Astrocyte (in vitro differentiated cells and primary cell): Measurements from ENCODE around the gene IFT80.

ENCODE experiments used
- CTCF ChIP-seq: IDR thresholded peaks from 2 replicates; pipeline ENCODE4 v1.5.1; 2011; ENCODE audit warnings: low read depth, mild to moderate bottlenecking, inconsistent platforms, low read length, moderate library complexity; ENCODE audit not compliant: insufficient read depth
- EZH2 ChIP-seq: IDR thresholded peaks from 2 replicates; pipeline ENCODE4 v1.6.1; 2012; ENCODE audit warnings: mild to moderate bottlenecking, low read length, inconsistent platforms; ENCODE audit not compliant: insufficient read depth

GRCh38 chr3:160210341-160210740 lies 188.7 kb downstream of the IFT80 start:
- no peak for TF ChIP-seq CTCF
- TF ChIP-seq EZH2 = no peak
